HepG2 (cell line): ENCODE data around the gene ALDH7A1. TPM values are rescaled to one million over a fixed set of nuclear protein-coding genes. Genes with fewer than 3 reads are reported as not detected.

Experiments used
- FOXC1 ChIP-seq: sonication (generic); formaldehyde crosslinking; IDR thresholded peaks from 2 replicates; pipeline ENCODE4 v1.8.0; 2022; ENCODE audit warnings: mild to moderate bottlenecking, missing genetic modification reagents, borderline replicate concordance
- FOXO1 ChIP-seq: sonication (generic); formaldehyde crosslinking; IDR thresholded peaks from 2 replicates; pipeline ENCODE4 v1.4.0; 2020; ENCODE audit warnings: missing genetic modification reagents
- HDAC1 ChIP-seq: sonication (generic); formaldehyde crosslinking; IDR thresholded peaks from 2 replicates; pipeline ENCODE4 v1.5.1; 2020; ENCODE audit warnings: mild to moderate bottlenecking, missing genetic modification reagents
- HNF4A ChIP-seq: sonication (generic); formaldehyde crosslinking; IDR thresholded peaks from 2 replicates; pipeline ENCODE4 v1.4.0; 2020; ENCODE audit warnings: missing genetic modification reagents
- MTA3 ChIP-seq: sonication (generic); formaldehyde crosslinking; IDR thresholded peaks from 2 replicates; pipeline ENCODE4 v1.4.0; 2020; ENCODE audit warnings: missing genetic modification reagents
- NFATC3 ChIP-seq: sonication (generic); formaldehyde crosslinking; IDR thresholded peaks from 2 replicates; pipeline ENCODE4 v1.5.1; 2020; ENCODE audit warnings: mild to moderate bottlenecking, missing genetic modification reagents
- NFE2L2 ChIP-seq: fragments of 150-350 bp; IDR thresholded peaks from 2 replicates; pipeline ENCODE4 v1.6.1; 2014; ENCODE audit warnings: low read length
- TARDBP ChIP-seq: sonication (generic); formaldehyde crosslinking; IDR thresholded peaks from 2 replicates; pipeline ENCODE4 v1.8.0; 2022; ENCODE audit warnings: mild to moderate bottlenecking, missing genetic modification reagents
- TCF7 ChIP-seq: sonication (generic); IDR thresholded peaks from 2 replicates; pipeline ENCODE4 v1.6.1; 2016; ENCODE audit warnings: antibody characterized with exemption, low read depth
- ZNF121 ChIP-seq: sonication (generic); formaldehyde crosslinking; IDR thresholded peaks from 2 replicates; pipeline ENCODE4 v1.5.0; 2020; ENCODE audit warnings: mild to moderate bottlenecking, missing genetic modification reagents
- ZNF414 ChIP-seq: sonication (generic); formaldehyde crosslinking; IDR thresholded peaks from 2 replicates; pipeline ENCODE4 v1.5.0; 2020; ENCODE audit warnings: missing genetic modification reagents
- ZNF460 ChIP-seq: sonication (generic); formaldehyde crosslinking; IDR thresholded peaks from 2 replicates; pipeline ENCODE4 v1.5.1; 2020; ENCODE audit warnings: missing genetic modification reagents, mild to moderate bottlenecking, borderline replicate concordance
- polyA plus RNA-seq, 8 experiments: library from polyadenylated mRNA; depleted of rRNA in 3 of 8; stranded (reverse) in 7 of 8; unstranded in 1 of 8; fragments of >200 nt; fragmentation: Illumina TruSeq in 4 of 8; extraction: Trizol in 4 of 8; gene quantifications; 2 replicates each; pipeline versions ENCODE4 v1.2.1 to v1.2.3, GENCODE V29; 2011 to 2016; ENCODE audit warnings: low read depth in 4 of 8, missing spikeins in 1 of 8, mixed read lengths in 1 of 8; ENCODE audit not compliant: insufficient read depth in 1 of 8
- total RNA-seq, 5 experiments: library from RNA; depleted of rRNA; stranded (reverse); fragments of >200 nt; fragmentation: Illumina TruSeq; extraction: Trizol; gene quantifications; 2 replicates each; pipeline ENCODE4 v1.2.3, GENCODE V29; 2016; ENCODE audit warnings: low read depth in 1 of 5
- TF ChIP-seq, protein P1 (sequence below): sonication (generic); formaldehyde crosslinking; IDR thresholded peaks from 2 replicates; pipeline ENCODE4 v1.5.0; 2020; ENCODE audit warnings: missing genetic modification reagents

Gene ALDH7A1
- total and polyA plus RNA-seq, 2 of the 13 experiments (the other 11 are each of a cell fraction or from before 2014, with no cell fraction given) = 69.0 to 100 TPM

GRCh38 chr5:126544087-126544740 is 50.8 kb downstream of the ALDH7A1 start (continued):
- TF ChIP-seq ZNF414 (CRISPR knock-in tag) (no peak), TARDBP (CRISPR knock-in tag) (no peak), TCF7 (no peak), HDAC1 (CRISPR knock-in tag) (peak; percentile 33; the same call in 1 of the 2 replicates), NFE2L2 (no peak), HNF4A (CRISPR knock-in tag) (no peak), NFATC3 (CRISPR knock-in tag) (no peak), ZNF121 (no peak), ZNF460 (CRISPR knock-in tag) (peak; percentile 77; the same call in 1 of the 2 replicates), FOXO1 (CRISPR knock-in tag) (no peak), FOXC1 (no peak), MTA3 (no peak)
- TF ChIP-seq, protein P1, sequence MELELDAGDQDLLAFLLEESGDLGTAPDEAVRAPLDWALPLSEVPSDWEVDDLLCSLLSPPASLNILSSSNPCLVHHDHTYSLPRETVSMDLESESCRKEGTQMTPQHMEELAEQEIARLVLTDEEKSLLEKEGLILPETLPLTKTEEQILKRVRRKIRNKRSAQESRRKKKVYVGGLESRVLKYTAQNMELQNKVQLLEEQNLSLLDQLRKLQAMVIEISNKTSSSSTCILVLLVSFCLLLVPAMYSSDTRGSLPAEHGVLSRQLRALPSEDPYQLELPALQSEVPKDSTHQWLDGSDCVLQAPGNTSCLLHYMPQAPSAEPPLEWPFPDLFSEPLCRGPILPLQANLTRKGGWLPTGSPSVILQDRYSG (CRISPR knock-in tag) = no peak
- TF ChIP-seq, all 625 proteins: peak for 17
